ENCODE data around the gene TRIOBP. TPM values are rescaled to one million over a fixed set of nuclear protein-coding genes. Genes with fewer than 3 reads are reported as not detected.

The TRIOBP gene
- total RNA-seq, 4 donors from 2014 or later = 45.3 to 86.4 (median 65.1) TPM

GRCh38 chr22:37741312-37741795 lies 44.5 kb downstream of the TRIOBP start:
- H3K4me3 ChIP-seq (ENCODE audit: low read depth, poor library complexity, severe bottlenecking) = no peak overlapping the region
- 46 to 51% methylated on average over 9 of the region's 9 CpGs for WGBS, 2 donors
- no peak for TF ChIP-seq CTCF (IDR thresholded peaks at IDR 0.05)
- TF ChIP-seq POLR2A (IDR thresholded peaks at IDR 0.05) = no peak
- intact Hi-C loops (cut with DNase I; ENCODE audit: low total_unique reads) = no loop called here
- peak; percentile 83 to 97 for DNase-seq (ENCODE audit: low spot score in 2 of 2)

- DNase-seq (ENCODE audit: low spot score in 2 of 2) = no peak
- no peak for TF ChIP-seq CTCF (IDR thresholded peaks at IDR 0.05)
- TF ChIP-seq POLR2A (IDR thresholded peaks at IDR 0.05) = no peak
- H3K4me3 ChIP-seq (ENCODE audit: low read depth, poor library complexity, severe bottlenecking) = no peak overlapping the region
- WGBS, 2 donors = 63 to 69% methylated on average over 16 of the region's 16 CpGs
- intact Hi-C loops (cut with DNase I; ENCODE audit: low total_unique reads) = no loop called here
Measured at GRCh38 chr22:37742376-37743171, 45.7 kb downstream of the TRIOBP start.

- WGBS, 2 donors = 84 to 89% methylated on average over 6 of the region's 6 CpGs
- no peak overlapping the region for H3K4me3 ChIP-seq (ENCODE audit: low read depth, poor library complexity, severe bottlenecking)
- no peak for TF ChIP-seq POLR2A (IDR thresholded peaks at IDR 0.05)
- TF ChIP-seq CTCF (IDR thresholded peaks at IDR 0.05) = no peak
- DNase-seq (ENCODE audit: low spot score in 2 of 2) = no peak
- intact Hi-C loops (cut with DNase I; ENCODE audit: low total_unique reads) = no loop called here
Measured at GRCh38 chr22:37744589-37744988, 47.7 kb downstream of the TRIOBP start.

- WGBS, 2 donors = 1% methylated on average over 27 to 51 of the region's 94 CpGs
- TF ChIP-seq CTCF (IDR thresholded peaks at IDR 0.05) (no peak), POLR2A (IDR thresholded peaks at IDR 0.05) (no peak)
- peak overlapping the region; percentile 98 for H3K4me3 ChIP-seq (ENCODE audit: low read depth, poor library complexity, severe bottlenecking)
- DNase-seq (ENCODE audit: low spot score in 2 of 2) = peak; percentile 84 to 98
- intact Hi-C loops (cut with DNase I; ENCODE audit: low total_unique reads) = no loop called here
Measured at GRCh38 chr22:37745548-37746365, 48.9 kb downstream of the TRIOBP start.

GRCh38 chr22:37746366-37747079 lies 49.7 kb downstream of the TRIOBP start:
- peak overlapping the region; percentile 98 for H3K4me3 ChIP-seq (ENCODE audit: low read depth, poor library complexity, severe bottlenecking)
- intact Hi-C loops (cut with DNase I; ENCODE audit: low total_unique reads) = no loop called here
- TF ChIP-seq CTCF (IDR thresholded peaks at IDR 0.05) = no peak
- TF ChIP-seq POLR2A (IDR thresholded peaks at IDR 0.05) = no peak
- DNase-seq (ENCODE audit: low spot score in 2 of 2) = no peak
- WGBS, 2 donors = 0% methylated on average over 24 to 31 of the region's 64 CpGs
